K562 (cell line): ENCODE data around the gene NFYC. TPM values are rescaled to one million over a fixed set of nuclear protein-coding genes. Genes with fewer than 3 reads are reported as not detected.

Experiments
- ATAC-seq: fragments of 200-7000 bp; cut with Tn5 transposase; 3 replicates; pipeline ENCODE4 v1.9.1; 2020; ENCODE audit warnings: moderate library complexity
- BruUV-seq: library from RNA; stranded (reverse); fragments of 400-500 nt; replicated peaks from 2 replicates; lab custom pipeline; 2021; lab: Mats Ljungman, UMichigan
- CTCF ChIA-PET: fragments of 300-600 bp; formaldehyde crosslinking; extraction: SDS; loops from one replicate; lab custom pipeline; 2021; ENCODE audit warnings: low intra/inter-chr PET ratio; lab: Yijun Ruan, JAX
- POLR2A ChIA-PET: fragments of 300-600, 350-650 bp; sonication (Branson Sonifier 250); formaldehyde crosslinking; extraction: SDS; loops from one replicate; lab custom pipeline; 2021; ENCODE audit warnings: antibody characterized with exemption, inconsistent platforms; lab: Yijun Ruan, JAX
- DNase-seq, 4 experiments: peaks; one replicate each; pipeline versions ENCODE4 v3.0.0 to v3.0.0-alpha.2; 2011 to 2018; ENCODE audit warnings: low spot score in 3 of 4, mixed read lengths in 3 of 4; ENCODE audit errors: extremely low read depth in 1 of 4
- FAIRE-seq: peaks from 2 replicates; lab custom pipeline; 2011; peaks lifted over from hg19 to GRCh38; lab: Jason Lieb, UNC
- H2AFZ ChIP-seq: 2 replicates; pipeline ENCODE4 v1.6.0; 2011; ENCODE audit warnings: low read depth, low read length, control low read depth, inconsistent platforms
- H3K27ac ChIP-seq: fragments of 200-600 bp; 3 replicates; pipeline ENCODE4 v1.8.0; 2011; ENCODE audit warnings: low read depth, mild to moderate bottlenecking, control low read depth, inconsistent platforms, low read length, moderate library complexity, mixed read lengths; ENCODE audit errors: extremely low read depth
- H3K27me3 ChIP-seq, 2 experiments: fragments of 300-600 bp in 1 of 2; 2 replicates in 1 of 2; 3 replicates in 1 of 2; pipeline versions ENCODE4 v1.6.0 to v1.8.0; 2011; ENCODE audit warnings: inconsistent platforms in 2 of 2, low read length in 2 of 2, mild to moderate bottlenecking in 1 of 2, mixed read lengths in 1 of 2, moderate library complexity in 1 of 2; ENCODE audit not compliant: control insufficient read depth in 2 of 2, insufficient read depth in 2 of 2
- H3K36me3 ChIP-seq: fragments of 300-600 bp; 3 replicates; pipeline ENCODE4 v1.8.0; 2011; ENCODE audit warnings: mild to moderate bottlenecking, low read length, inconsistent platforms; ENCODE audit not compliant: control insufficient read depth, insufficient read depth
- H3K4me1 ChIP-seq, 2 experiments: fragments of 200-600 bp in 1 of 2; replicated peaks in 1 of 2; 2 replicates in 1 of 2; 3 replicates in 1 of 2; pipeline versions ENCODE4 v1.5.1 to v1.8.0; 2011; ENCODE audit warnings: inconsistent platforms in 2 of 2, low read length in 2 of 2, mild to moderate bottlenecking in 1 of 2, mixed read lengths in 1 of 2, moderate library complexity in 1 of 2; ENCODE audit not compliant: control insufficient read depth in 2 of 2, insufficient read depth in 2 of 2
- H3K4me2 ChIP-seq: 2 replicates; pipeline ENCODE4 v1.6.1; 2011; ENCODE audit warnings: low read length, control low read depth, inconsistent platforms, mixed read lengths; ENCODE audit not compliant: insufficient read depth
- H3K4me3 ChIP-seq: fragments of 200-600 bp; sonication (generic), shearing (Covaris generic); 2 replicates; pipeline ENCODE4 v1.5.1; 2016; ENCODE audit warnings: control low read depth, inconsistent platforms
- H3K79me2 ChIP-seq: fragments of 200-600 bp; 3 replicates; pipeline ENCODE4 v1.8.0; 2011; ENCODE audit warnings: low read length, inconsistent platforms; ENCODE audit not compliant: control insufficient read depth, insufficient read depth
- H3K9ac ChIP-seq, 2 experiments: 2 replicates each; pipeline versions ENCODE4 v1.6.0 to v1.6.1; 2011; ENCODE audit warnings: low read depth in 2 of 2, low read length in 2 of 2, control low read depth in 1 of 2, inconsistent platforms in 1 of 2, mild to moderate bottlenecking in 1 of 2, mixed read lengths in 1 of 2; ENCODE audit not compliant: insufficient read depth in 1 of 2
- H3K9me1 ChIP-seq: one replicate; pipeline ENCODE4 v1.6.0; 2011; ENCODE audit warnings: inconsistent platforms, mild to moderate bottlenecking, low read length, moderate library complexity; ENCODE audit not compliant: control insufficient read depth, insufficient read depth
- H3K9me3 ChIP-seq: replicated peaks from 2 replicates; pipeline ENCODE4 v1.5.1; 2011; ENCODE audit warnings: low read depth, low read length, inconsistent platforms; ENCODE audit not compliant: control insufficient read depth, insufficient read depth
- H4K20me1 ChIP-seq: replicated peaks from 2 replicates; pipeline ENCODE4 v1.6.1; 2011; ENCODE audit warnings: low read length, inconsistent platforms, mixed read lengths; ENCODE audit not compliant: control insufficient read depth, insufficient read depth
- ELK3 ChIP-seq: fragments of 450-650 bp; formaldehyde crosslinking; IDR thresholded peaks from 2 replicates; pipeline ENCODE4 v1.4.0; 2020; ENCODE audit warnings: mild to moderate bottlenecking
- GTF2B ChIP-seq: IDR thresholded peaks from 2 replicates; pipeline ENCODE4 v1.6.1; 2011; ENCODE audit not compliant: insufficient read length; ENCODE audit errors: extremely low read depth
- MBD2 ChIP-seq: sonication (generic); IDR thresholded peaks from 2 replicates; pipeline ENCODE4 v1.6.1; 2016; ENCODE audit warnings: low read depth, borderline replicate concordance
- MGA ChIP-seq: fragments of 450-650 bp; IDR thresholded peaks from 2 replicates; pipeline ENCODE4 v1.6.1; 2016; ENCODE audit warnings: mild to moderate bottlenecking, moderate library complexity
- MIER1 ChIP-seq: fragments of 450-650 bp; IDR thresholded peaks from 2 replicates; pipeline ENCODE4 v1.6.1; 2016; ENCODE audit warnings: antibody characterized with exemption, mild to moderate bottlenecking, low read depth
- ZNF143 ChIP-seq: sonication (generic); formaldehyde crosslinking; IDR thresholded peaks from 2 replicates; pipeline ENCODE4 v1.9.0; 2022; ENCODE audit warnings: mild to moderate bottlenecking, missing genetic modification reagents
- ZNF280A ChIP-seq: fragments of 450-650 bp; IDR thresholded peaks from 2 replicates; pipeline ENCODE4 v1.6.1; 2018; ENCODE audit warnings: mild to moderate bottlenecking, low read depth; ENCODE audit not compliant: partially characterized antibody
- WGBS: fragments of 100-300 bp; shearing (Covaris generic); methylation state at CpG from one replicate; pipeline ENCODE4 v1.1.6; 2016; ENCODE audit warnings: low coverage, mixed read lengths; ENCODE audit not compliant: insufficient coverage; ENCODE audit errors: missing lambda C conversion rate; 5-methylcytosine and 5-hydroxymethylcytosine counted together
- in situ Hi-C: fragments of 300-500 bp; cut with MboI; formaldehyde crosslinking; loops from 4 replicates; pipeline ENCODE4 v1.15.0; 2018; ENCODE audit warnings: inconsistent platforms, mixed read lengths
- intact Hi-C: fragments of 100-400 bp; cut with micrococcal nuclease; formaldehyde crosslinking; loops from 2 replicates; pipeline ENCODE4 v1.14.2; 2022
- polyA plus RNA-seq, 8 experiments: library from polyadenylated mRNA; depleted of rRNA in 4 of 8; stranded (reverse) in 5 of 8; unstranded in 3 of 8; fragments of >200 nt; fragmentation: Nextera tagmentation in 2 of 8; fragmentation: Illumina TruSeq in 1 of 8; extraction: Ambion mirVana in 2 of 8; extraction: Trizol in 1 of 8; gene quantifications; 2 replicates each; pipeline versions ENCODE4 v1.2.1 to v1.2.3, GENCODE V29; 2011 to 2014; ENCODE audit warnings: inconsistent platforms in 1 of 8, missing spikeins in 1 of 8
- total RNA-seq, 7 experiments: library from RNA; depleted of rRNA in 6 of 7; stranded (reverse); fragments of >200 nt in 6 of 7; fragmentation: Illumina TruSeq in 2 of 7; extraction: Trizol in 2 of 7; gene quantifications; 2 replicates each; pipeline versions ENCODE4 v1.2.1 to v1.2.3, GENCODE V29; 2011 to 2021; ENCODE audit warnings: low replicate concordance in 1 of 7

The NFYC gene
- total and polyA plus RNA-seq, 9 of the 15 experiments (the other 6 are each of a cell fraction or from before 2014, with no cell fraction given), result 4.8 to 59.8 (median 41.1) TPM

GRCh38 chr1:40687661-40688060 lies 3.8 kb upstream of the NFYC start:
- POLR2A ChIA-PET, result interaction anchor here (0.5 to 0.8 kb wide), 3 partner anchors 10 to 36 kb away, joined by 3 to 4 read pairs (median 4); no protein-coding TSS in a partner anchor
- no peak for FAIRE-seq
- Histone ChIP-seq H3K4me2 (no peak overlapping the region), H3K4me3 (no peak overlapping the region), H3K9ac (no peak overlapping the region), H3K27me3 (no peaks in the 10 kb centered on the region), H3K9me1 (peaks cover 6% of the 10 kb centered on the region), H3K4me1 (peaks cover 10% of the 10 kb centered on the region in 2 experiments; a peak in 3 of 5 replicates), H4K20me1 (no peaks in the 10 kb centered on the region), H3K9me3 (no peaks in the 10 kb centered on the region), H2AFZ (no peak overlapping the region), H3K79me2 (peaks cover 39% of the 10 kb centered on the region), H3K27ac (no peak overlapping the region), H3K36me3 (peaks cover 12% of the 10 kb centered on the region)
- WGBS, result 95% methylated on average over 6 of the region's 6 CpGs
- in situ Hi-C loops (no loop called here), intact Hi-C loops (no loop called here)
- CTCF ChIA-PET, result no interaction called here
- DNase-seq, result no peak
- no peak for ATAC-seq
- no TSS peak for BruUV-seq
- no peak for TF ChIP-seq ZNF280A
- no peak for TF ChIP-seq ZNF143
- TF ChIP-seq MBD2, result no peak
- TF ChIP-seq GTF2B, result no peak
- TF ChIP-seq MGA, result no peak
- TF ChIP-seq MIER1, result no peak
- no peak for TF ChIP-seq ELK3 (CRISPR knock-in tag)
